ENCODE measurements around the gene SWAP70.

GRCh38 chr11:9759519-9760192 lies 95.8 kb downstream of the SWAP70 start:
- no peak for TF ChIP-seq CTCF (conservative IDR thresholded peaks at IDR 0.05; ENCODE audit: low read length)
- no peak for TF ChIP-seq EZH2phosphoT487 (IDR thresholded peaks at IDR 0.05; ENCODE audit: borderline replicate concordance)
